HepG2 (cell line): Measurements from ENCODE around the gene NKAIN2. TPM values are rescaled to one million over a fixed set of nuclear protein-coding genes. Genes with fewer than 3 reads are reported as not detected.

Experiments
- AHR ChIP-seq: IDR thresholded peaks from 2 replicates; pipeline ENCODE4 v1.6.1; 2018; ENCODE audit warnings: missing genetic modification reagents, missing compliant biosample characterization
- GFI1 ChIP-seq: sonication (generic); formaldehyde crosslinking; IDR thresholded peaks from 2 replicates; pipeline ENCODE4 v1.5.0; 2020; ENCODE audit warnings: missing genetic modification reagents, mild to moderate bottlenecking, borderline replicate concordance
- HNF4G ChIP-seq, 2 experiments: sonication (generic) in 1 of 2; formaldehyde crosslinking in 1 of 2; IDR thresholded peaks; 2 replicates each; pipeline versions ENCODE4 v1.4.0 to v1.6.1; 2011 to 2020; ENCODE audit warnings: borderline replicate concordance in 2 of 2, low read depth in 2 of 2, mild to moderate bottlenecking in 2 of 2, low read length in 1 of 2, missing genetic modification reagents in 1 of 2, moderate library complexity in 1 of 2
- KLF6 ChIP-seq: IDR thresholded peaks from 2 replicates; pipeline ENCODE4 v1.8.0; 2016; ENCODE audit warnings: missing biosample characterization, missing genetic modification reagents
- PCBP2 ChIP-seq: fragments of 200-400 bp; formaldehyde crosslinking; optimal IDR thresholded peaks from 2 replicates; pipeline ENCODE3; 2018; ENCODE audit warnings: low read length, low read depth; ENCODE audit not compliant: poor library complexity, severe bottlenecking
- ZNF720 ChIP-seq: sonication (generic); formaldehyde crosslinking; IDR thresholded peaks from 2 replicates; pipeline ENCODE4 v1.4.0; 2020; ENCODE audit warnings: missing genetic modification reagents
- polyA plus RNA-seq, 8 experiments: library from polyadenylated mRNA; depleted of rRNA in 3 of 8; stranded (reverse) in 7 of 8; unstranded in 1 of 8; fragments of >200 nt; fragmentation: Illumina TruSeq in 4 of 8; extraction: Trizol in 4 of 8; gene quantifications; 2 replicates each; pipeline versions ENCODE4 v1.2.1 to v1.2.3, GENCODE V29; 2011 to 2016; ENCODE audit warnings: low read depth in 4 of 8, missing spikeins in 1 of 8, mixed read lengths in 1 of 8; ENCODE audit not compliant: insufficient read depth in 1 of 8
- total RNA-seq, 5 experiments: library from RNA; depleted of rRNA; stranded (reverse); fragments of >200 nt; fragmentation: Illumina TruSeq; extraction: Trizol; gene quantifications; 2 replicates each; pipeline ENCODE4 v1.2.3, GENCODE V29; 2016; ENCODE audit warnings: low read depth in 1 of 5
- TF ChIP-seq, protein P1 (sequence below), 2 experiments: fragments of 450-650 bp in 1 of 2; sonication (generic) in 1 of 2; formaldehyde crosslinking in 1 of 2; IDR thresholded peaks; 2 replicates each; pipeline versions ENCODE4 v1.6.1 to v1.8.0; 2016 to 2022; ENCODE audit warnings: antibody characterized with exemption in 1 of 2, mild to moderate bottlenecking in 1 of 2, missing genetic modification reagents in 1 of 2
- TF ChIP-seq, protein P2 (sequence below): sonication (generic); formaldehyde crosslinking; conservative IDR thresholded peaks from 2 replicates; pipeline ENCODE4 v1.8.0; 2022; ENCODE audit warnings: mild to moderate bottlenecking, moderate library complexity, missing genetic modification reagents

NKAIN2 gene
- total and polyA plus RNA-seq, 2 of the 13 experiments (the other 11 are each of a cell fraction or from before 2014, with no cell fraction given) = not detected

DNA sequence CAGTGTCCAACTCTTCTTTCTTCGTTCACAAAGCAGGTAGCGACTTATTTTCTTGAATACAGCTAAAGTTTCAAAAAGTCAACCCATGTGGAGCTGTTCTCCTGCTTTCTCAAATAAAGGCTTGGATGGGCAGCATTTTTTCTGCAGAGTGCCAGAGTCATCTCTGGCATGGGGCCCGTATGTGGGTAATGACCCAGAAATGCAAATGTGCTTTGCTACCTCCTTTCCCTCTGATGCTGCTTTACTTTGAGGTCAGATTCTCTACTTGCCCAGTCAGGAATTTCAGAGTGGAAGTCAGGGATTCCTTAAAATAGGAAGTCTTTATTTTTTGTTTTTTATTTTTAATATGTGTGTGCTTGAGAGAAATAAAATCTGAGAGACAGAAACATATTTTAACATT is 4.9 kb downstream of the NKAIN2 start (continued):
- TF ChIP-seq, protein P1, sequence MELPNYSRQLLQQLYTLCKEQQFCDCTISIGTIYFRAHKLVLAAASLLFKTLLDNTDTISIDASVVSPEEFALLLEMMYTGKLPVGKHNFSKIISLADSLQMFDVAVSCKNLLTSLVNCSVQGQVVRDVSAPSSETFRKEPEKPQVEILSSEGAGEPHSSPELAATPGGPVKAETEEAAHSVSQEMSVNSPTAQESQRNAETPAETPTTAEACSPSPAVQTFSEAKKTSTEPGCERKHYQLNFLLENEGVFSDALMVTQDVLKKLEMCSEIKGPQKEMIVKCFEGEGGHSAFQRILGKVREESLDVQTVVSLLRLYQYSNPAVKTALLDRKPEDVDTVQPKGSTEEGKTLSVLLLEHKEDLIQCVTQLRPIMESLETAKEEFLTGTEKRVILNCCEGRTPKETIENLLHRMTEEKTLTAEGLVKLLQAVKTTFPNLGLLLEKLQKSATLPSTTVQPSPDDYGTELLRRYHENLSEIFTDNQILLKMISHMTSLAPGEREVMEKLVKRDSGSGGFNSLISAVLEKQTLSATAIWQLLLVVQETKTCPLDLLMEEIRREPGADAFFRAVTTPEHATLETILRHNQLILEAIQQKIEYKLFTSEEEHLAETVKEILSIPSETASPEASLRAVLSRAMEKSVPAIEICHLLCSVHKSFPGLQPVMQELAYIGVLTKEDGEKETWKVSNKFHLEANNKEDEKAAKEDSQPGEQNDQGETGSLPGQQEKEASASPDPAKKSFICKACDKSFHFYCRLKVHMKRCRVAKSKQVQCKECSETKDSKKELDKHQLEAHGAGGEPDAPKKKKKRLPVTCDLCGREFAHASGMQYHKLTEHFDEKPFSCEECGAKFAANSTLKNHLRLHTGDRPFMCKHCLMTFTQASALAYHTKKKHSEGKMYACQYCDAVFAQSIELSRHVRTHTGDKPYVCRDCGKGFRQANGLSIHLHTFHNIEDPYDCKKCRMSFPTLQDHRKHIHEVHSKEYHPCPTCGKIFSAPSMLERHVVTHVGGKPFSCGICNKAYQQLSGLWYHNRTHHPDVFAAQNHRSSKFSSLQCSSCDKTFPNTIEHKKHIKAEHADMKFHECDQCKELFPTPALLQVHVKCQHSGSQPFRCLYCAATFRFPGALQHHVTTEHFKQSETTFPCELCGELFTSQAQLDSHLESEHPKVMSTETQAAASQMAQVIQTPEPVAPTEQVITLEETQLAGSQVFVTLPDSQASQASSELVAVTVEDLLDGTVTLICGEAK (IDR thresholded peaks at IDR 0.05) = no peak
- TF ChIP-seq, protein P1 (CRISPR knock-in tag; IDR thresholded peaks at IDR 0.05) = no peak
- TF ChIP-seq GFI1 (CRISPR knock-in tag) = no peak
- TF ChIP-seq ZNF720 (CRISPR knock-in tag) = no peak
- no peak for TF ChIP-seq KLF6 (CRISPR knock-in tag)
- TF ChIP-seq HNF4G (IDR thresholded peaks at IDR 0.05; ENCODE audit: borderline replicate concordance, low read depth, low read length) = no peak
- no peak for TF ChIP-seq HNF4G (CRISPR knock-in tag; IDR thresholded peaks at IDR 0.05; ENCODE audit: borderline replicate concordance, low read depth)
- no peak for TF ChIP-seq AHR (CRISPR knock-in tag)
- TF ChIP-seq PCBP2 = no peak
- TF ChIP-seq, protein P2, sequence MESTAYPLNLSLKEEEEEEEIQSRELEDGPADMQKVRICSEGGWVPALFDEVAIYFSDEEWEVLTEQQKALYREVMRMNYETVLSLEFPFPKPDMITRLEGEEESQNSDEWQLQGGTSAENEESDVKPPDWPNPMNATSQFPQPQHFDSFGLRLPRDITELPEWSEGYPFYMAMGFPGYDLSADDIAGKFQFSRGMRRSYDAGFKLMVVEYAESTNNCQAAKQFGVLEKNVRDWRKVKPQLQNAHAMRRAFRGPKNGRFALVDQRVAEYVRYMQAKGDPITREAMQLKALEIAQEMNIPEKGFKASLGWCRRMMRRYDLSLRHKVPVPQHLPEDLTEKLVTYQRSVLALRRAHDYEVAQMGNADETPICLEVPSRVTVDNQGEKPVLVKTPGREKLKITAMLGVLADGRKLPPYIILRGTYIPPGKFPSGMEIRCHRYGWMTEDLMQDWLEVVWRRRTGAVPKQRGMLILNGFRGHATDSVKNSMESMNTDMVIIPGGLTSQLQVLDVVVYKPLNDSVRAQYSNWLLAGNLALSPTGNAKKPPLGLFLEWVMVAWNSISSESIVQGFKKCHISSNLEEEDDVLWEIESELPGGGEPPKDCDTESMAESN (CRISPR knock-in tag) = no peak
